Upper lobe of left lung (tissue), 4 donors: Measurements from ENCODE around the gene COTL1.

Experiments
- CTCF ChIP-seq, 6 experiments: fragments of 450-650 bp in 4 of 6; fragments of 200-600 bp in 2 of 6; sonication (generic) in 2 of 6; IDR thresholded peaks; one replicate each; pipeline ENCODE4 v1.5.1; 2016 to 2019; ENCODE audit warnings: antibody characterized with exemption in 6 of 6
- POLR2A ChIP-seq, 4 donors: fragments of 450-650 bp; IDR thresholded peaks; one replicate each; pipeline ENCODE4 v1.5.1; 2016 to 2017; ENCODE audit warnings: antibody characterized with exemption in 4 of 4, mild to moderate bottlenecking in 2 of 4

GRCh38 chr16:84643180-84643583, 25.3 kb upstream of the COTL1 start:
- TF ChIP-seq CTCF (IDR thresholded peaks at IDR 0.05) = no peak
- TF ChIP-seq POLR2A (IDR thresholded peaks at IDR 0.05) = no peak
